Measurements from ENCODE around the gene ZNF598. TPM values are rescaled to one million over a fixed set of nuclear protein-coding genes. Genes with fewer than 3 reads are reported as not detected.

The ZNF598 gene
- total RNA-seq, 1 experiment from 2014 or later: 70.9 TPM

DNA sequence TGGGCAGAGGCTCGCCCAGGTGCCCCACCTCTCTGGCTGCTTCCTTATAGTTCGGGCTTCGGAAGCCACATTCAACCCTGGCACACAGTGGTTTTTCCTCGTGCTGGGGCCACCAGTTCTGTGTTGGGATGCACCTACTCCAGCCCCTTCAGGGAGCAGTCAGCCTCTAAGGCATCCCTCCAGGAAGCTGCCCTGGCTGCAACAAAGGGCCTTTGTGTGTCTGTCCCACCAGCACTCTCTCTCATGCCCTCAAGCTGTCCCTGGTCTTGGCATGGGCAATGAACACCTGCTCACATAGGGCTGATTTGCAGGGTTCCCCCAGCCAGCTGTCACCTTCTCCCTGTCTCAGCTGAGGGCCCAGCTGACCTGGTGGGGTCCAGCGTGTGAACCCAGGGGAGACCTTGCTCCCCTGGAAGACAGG, 27.6 kb downstream of the ZNF598 start:
- Histone ChIP-seq H3K23ac (ENCODE audit: insufficient read length, low read depth, low read length) (no peak overlapping the region), H3K18ac (ENCODE audit: insufficient read length, low read depth, low read length) (no peak overlapping the region), H4K5ac (ENCODE audit: insufficient read length, low read depth, low read length) (no peak overlapping the region), H2AK5ac (ENCODE audit: insufficient read length, low read length) (no peak overlapping the region), H2BK12ac (ENCODE audit: insufficient read length, low read depth, low read length) (no peak overlapping the region), H3K4ac (ENCODE audit: low read depth, low read length) (no peak overlapping the region), H4K20me1 (ENCODE audit: control insufficient read depth, insufficient read depth, insufficient read length) (peaks cover 2% of the 10 kb centered on the region), H3K56ac (ENCODE audit: insufficient read length, low read depth, low read length) (no peak overlapping the region), H3K14ac (ENCODE audit: insufficient read depth, low read length) (no peak overlapping the region; the same call in 1 of the 2 replicates), H2AFZ (ENCODE audit: low read length) (no peak overlapping the region), H3T11ph (ENCODE audit: low read length) (no peak overlapping the region), H3K9ac (ENCODE audit: extremely low read depth, insufficient read length, low read length) (no peak overlapping the region), H3K79me1 (ENCODE audit: insufficient read depth, low read depth, low read length, poor library complexity, severe bottlenecking) (no peaks in the 10 kb centered on the region), H3K4me2 (ENCODE audit: insufficient read depth, insufficient read length, low read length) (no peak overlapping the region), H3K27ac (ENCODE audit: insufficient read length, low read depth, low read length) (no peak overlapping the region), H3K23me2 (ENCODE audit: insufficient read length, low read depth, low read length, poor library complexity, severe bottlenecking) (peaks cover 24% of the 10 kb centered on the region), H3K79me2 (ENCODE audit: insufficient read depth, low read length) (no peaks in the 10 kb centered on the region; the same call in 1 of the 2 replicates), H4K8ac (replicated peaks; ENCODE audit: insufficient read length, low read depth, low read length) (no peak overlapping the region), H2BK20ac (ENCODE audit: low read depth, low read length, poor library complexity, severe bottlenecking) (no peak overlapping the region), H4K91ac (ENCODE audit: insufficient read length, low read depth, low read length) (no peak overlapping the region), H3K4me1 (ENCODE audit: insufficient read depth, low read length) (no peaks in the 10 kb centered on the region), H2BK15ac (ENCODE audit: low read depth, low read length) (no peak overlapping the region), H3K9me3 (ENCODE audit: control insufficient read depth, low read depth, low read length) (no peaks in the 10 kb centered on the region), H2BK5ac (ENCODE audit: insufficient read length, low read length) (no peak overlapping the region), H3K27me3 (ENCODE audit: insufficient read depth, low read length) (peaks cover 22% of the 10 kb centered on the region), H2BK120ac (ENCODE audit: low read depth, low read length, poor library complexity, severe bottlenecking) (no peak overlapping the region)
- TF ChIP-seq, protein P1, sequence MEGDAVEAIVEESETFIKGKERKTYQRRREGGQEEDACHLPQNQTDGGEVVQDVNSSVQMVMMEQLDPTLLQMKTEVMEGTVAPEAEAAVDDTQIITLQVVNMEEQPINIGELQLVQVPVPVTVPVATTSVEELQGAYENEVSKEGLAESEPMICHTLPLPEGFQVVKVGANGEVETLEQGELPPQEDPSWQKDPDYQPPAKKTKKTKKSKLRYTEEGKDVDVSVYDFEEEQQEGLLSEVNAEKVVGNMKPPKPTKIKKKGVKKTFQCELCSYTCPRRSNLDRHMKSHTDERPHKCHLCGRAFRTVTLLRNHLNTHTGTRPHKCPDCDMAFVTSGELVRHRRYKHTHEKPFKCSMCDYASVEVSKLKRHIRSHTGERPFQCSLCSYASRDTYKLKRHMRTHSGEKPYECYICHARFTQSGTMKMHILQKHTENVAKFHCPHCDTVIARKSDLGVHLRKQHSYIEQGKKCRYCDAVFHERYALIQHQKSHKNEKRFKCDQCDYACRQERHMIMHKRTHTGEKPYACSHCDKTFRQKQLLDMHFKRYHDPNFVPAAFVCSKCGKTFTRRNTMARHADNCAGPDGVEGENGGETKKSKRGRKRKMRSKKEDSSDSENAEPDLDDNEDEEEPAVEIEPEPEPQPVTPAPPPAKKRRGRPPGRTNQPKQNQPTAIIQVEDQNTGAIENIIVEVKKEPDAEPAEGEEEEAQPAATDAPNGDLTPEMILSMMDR (conservative IDR thresholded peaks at IDR 0.05): no peak
- peaks cover 19 to 26% of the 10 kb centered on the region in 2 experiments for H3K4me1 Mint-ChIP-seq
- DNase-seq: no peak
- WGBS (ENCODE audit: extremely low coverage, insufficient read length, low lambda C conversion rate): no CpG with 5 or more reads among the region's 5 CpGs
- peak overlapping the region in 1 of 2 experiments; percentile 54; a peak in 1 of 5 replicates for H3K4me3 Mint-ChIP-seq
- H3K27ac Mint-ChIP-seq: no peak overlapping the region
- H3K36me3 Mint-ChIP-seq (ENCODE audit: insufficient read depth in 1 of 3, low read depth in 3 of 3): peaks cover 0 to 24% (median 20%) of the 10 kb centered on the region in 3 experiments
- H3K27me3 Mint-ChIP-seq (ENCODE audit: low read depth): peaks cover 40% of the 10 kb centered on the region
- H3K9me3 Mint-ChIP-seq: no peaks in the 10 kb centered on the region
